ENCODE data around the gene C1R. TPM values are rescaled to one million over a fixed set of nuclear protein-coding genes. Genes with fewer than 3 reads are reported as not detected.

The C1R gene
- 28.8 to 47.1 TPM (median 29.1 TPM) in 5 replicates for total RNA-seq (2022; extraction: Qiagen RNA extraction)

GRCh38 chr12:7092229-7092985 is at the start of gene C1R:
Gene C1R (minus strand): TSS chr12:7092445. CDS start chr12:7092388, 57 bp downstream.

GRCh38 chr12:7129872-7130691 is 37.8 kb upstream of the C1R start, which contains the start of gene CLSTN3:
Gene CLSTN3 (plus strand): TSS chr12:7130371. CDS start chr12:7130649, 278 bp downstream.

DNA sequence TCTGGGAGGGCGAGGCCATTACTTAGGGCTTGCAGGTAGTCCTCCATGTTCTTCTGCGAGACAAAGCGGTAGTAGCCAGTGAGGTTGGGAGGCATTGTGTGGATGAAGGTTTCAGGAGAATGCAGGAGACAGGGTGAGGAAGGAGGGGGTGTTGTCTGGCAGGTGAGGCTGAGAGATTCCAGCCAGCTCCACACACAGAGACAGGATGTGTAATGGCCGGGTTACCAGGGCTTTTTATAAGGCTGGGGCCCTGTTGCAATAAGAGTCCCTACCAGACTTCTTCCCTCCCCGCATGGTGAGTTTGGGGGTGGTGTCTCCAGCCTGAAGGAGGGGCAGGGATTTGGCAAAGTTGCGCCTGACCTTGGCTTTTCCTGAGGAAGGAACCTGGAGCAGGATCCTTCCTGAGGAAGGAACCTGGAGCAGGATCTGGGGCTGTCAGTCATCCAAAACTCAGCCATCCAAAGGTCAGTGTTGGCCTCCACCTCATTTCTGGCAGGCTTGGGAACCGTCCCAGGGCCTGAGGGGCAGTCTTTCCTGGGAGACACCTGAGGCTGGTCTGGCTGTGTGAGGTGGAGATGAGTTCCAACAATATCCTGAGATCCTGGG is 36.5 kb upstream of the C1R start, which contains the start of gene RBP5:
Gene RBP5 (minus strand): TSS at position 209 of the 606 bp plus-strand sequence. CDS start 114 bp downstream, at position 95.

DNA sequence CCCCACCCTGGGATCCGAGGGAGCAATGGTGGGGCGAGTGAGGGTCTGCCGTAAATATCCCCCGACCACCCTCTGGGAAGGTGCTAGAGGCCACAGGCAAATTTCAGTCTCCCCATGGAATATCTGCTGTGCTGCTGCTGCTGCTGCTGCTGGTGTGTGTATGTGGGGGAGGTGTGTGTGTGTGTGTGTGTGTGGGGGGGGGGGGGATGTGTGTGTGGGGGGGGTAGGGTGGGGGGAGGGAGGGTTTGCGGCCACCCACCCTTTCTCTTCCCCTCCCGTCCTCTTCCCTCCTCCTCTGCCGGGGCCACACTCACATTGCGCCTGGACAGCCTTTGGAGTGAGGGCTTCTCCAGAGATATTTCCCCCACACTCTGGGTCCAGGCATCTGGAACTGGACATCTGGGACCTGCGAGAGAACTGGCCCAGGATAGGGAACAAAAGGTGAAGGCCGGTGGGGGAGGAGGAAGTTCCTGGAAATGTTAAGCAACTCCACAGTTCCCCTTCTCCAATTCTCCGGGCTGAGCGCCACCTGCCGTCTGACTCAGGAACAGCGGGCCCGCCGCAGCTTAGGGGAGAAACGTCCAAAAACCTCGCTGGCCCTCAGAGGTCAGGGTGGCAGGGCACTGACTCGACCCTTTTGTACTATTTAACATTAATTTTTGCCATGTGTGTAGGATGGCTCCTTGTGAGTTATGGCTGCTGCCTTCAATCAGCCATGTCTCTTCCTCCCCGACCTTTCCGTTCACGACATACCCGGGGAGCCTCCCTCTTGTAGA is 16.7 kb upstream of the C1R start, which contains the start of gene C1RL:
Gene C1RL (minus strand): TSS at position 419 of the 776 bp plus-strand sequence. CDS start 34 bp downstream, at position 385.

DNA sequence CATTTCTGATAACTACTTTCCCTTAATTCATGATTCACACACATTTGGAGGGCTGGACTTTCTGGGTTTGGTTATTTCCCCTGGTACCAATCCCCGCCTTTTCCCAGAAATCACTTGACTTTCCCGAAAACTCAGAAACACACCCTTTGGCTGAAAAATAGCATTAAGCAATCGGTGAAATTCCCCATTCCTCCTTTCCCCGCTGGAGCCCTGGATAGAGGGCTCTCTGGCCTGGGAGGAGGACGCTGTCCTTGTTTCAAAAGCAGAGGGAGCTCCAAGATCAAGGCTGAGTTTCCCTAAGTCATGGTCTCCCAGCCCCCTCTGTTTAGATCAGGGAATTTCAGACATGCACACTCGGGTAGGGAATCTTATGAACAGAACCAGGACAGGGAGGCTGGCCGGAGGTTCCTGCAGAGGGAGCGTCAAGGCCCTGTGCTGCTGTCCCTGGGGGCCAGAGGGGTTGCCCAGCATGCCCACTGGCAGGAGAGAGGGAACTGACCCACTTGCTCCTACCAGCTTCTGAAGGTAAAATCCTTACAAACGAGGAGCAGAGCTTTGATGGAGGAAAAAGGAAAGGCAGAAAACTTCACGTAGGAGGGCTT is 31.8 kb downstream of the C1R start, which contains the start of gene C1S:
Gene C1S (plus strand): TSS at position 366 of the 602 bp plus-strand sequence. CDS start 1,195 bp downstream, outside the sequence.

Other genes with a start within 250 kb of the C1R start
- 71.5 to 81.3 TPM (median 75.3 TPM) in 5 replicates for gene CDCA3, start 241.2 kb downstream of the C1R start, total RNA-seq (2022; extraction: Qiagen RNA extraction)
- 74.8 to 79.3 TPM (median 76.6 TPM) in 5 replicates for gene USP5, start 240.3 kb downstream of the C1R start, total RNA-seq (2022; extraction: Qiagen RNA extraction)
- 1,486 to 1,673 TPM (median 1,653 TPM) in 5 replicates for gene TPI1, start 224.9 kb downstream of the C1R start, total RNA-seq (2022; extraction: Qiagen RNA extraction)
- gene SPSB2, start 219.1 kb downstream of the C1R start, total RNA-seq (2022; extraction: Qiagen RNA extraction), result 23.1 to 34.6 TPM (median 32.3 TPM) in 5 replicates
- 16.4 to 19.0 TPM (median 18.3 TPM) in 5 replicates for gene LRRC23, start 187.6 kb downstream of the C1R start, total RNA-seq (2022; extraction: Qiagen RNA extraction)
- 35.9 to 40.2 TPM (median 37.3 TPM) in 5 replicates for gene ENO2, start 177.9 kb downstream of the C1R start, total RNA-seq (2022; extraction: Qiagen RNA extraction)
- 48.7 to 75.7 TPM (median 72.9 TPM) in 5 replicates for gene ATN1, start 164.5 kb downstream of the C1R start, total RNA-seq (2022; extraction: Qiagen RNA extraction)
- gene RNU7-1, start 148.6 kb downstream of the C1R start, total RNA-seq (2022; extraction: Qiagen RNA extraction), result not detected in 5 replicates
- 275 to 319 TPM (median 310 TPM) in 5 replicates for gene C12orf57, start 148.4 kb downstream of the C1R start, total RNA-seq (2022; extraction: Qiagen RNA extraction)
- 7.9 to 13.5 TPM (median 11.7 TPM) in 5 replicates for gene PTPN6, start 141.1 kb downstream of the C1R start, total RNA-seq (2022; extraction: Qiagen RNA extraction)
- gene PHB2, start 121.8 kb downstream of the C1R start, total RNA-seq (2022; extraction: Qiagen RNA extraction), result 289 to 333 TPM (median 326 TPM) in 5 replicates
- 56.9 to 66.4 TPM (median 62.2 TPM) in 5 replicates for gene EMG1, start 121.5 kb downstream of the C1R start, total RNA-seq (2022; extraction: Qiagen RNA extraction)
- gene LPCAT3, start 74.0 kb downstream of the C1R start, total RNA-seq (2022; extraction: Qiagen RNA extraction), result 25.5 to 29.9 TPM (median 29.1 TPM) in 5 replicates
- 38.3 to 56.5 TPM (median 44.5 TPM) in 5 replicates for gene C1S, start 31.7 kb downstream of the C1R start, total RNA-seq (2022; extraction: Qiagen RNA extraction)
- 11.1 to 15.7 TPM (median 12.2 TPM) in 5 replicates for gene C1RL, start 16.8 kb upstream of the C1R start, total RNA-seq (2022; extraction: Qiagen RNA extraction)
- gene RBP5, start 36.4 kb upstream of the C1R start, total RNA-seq (2022; extraction: Qiagen RNA extraction), result 0.52 TPM in 1 of 5 replicates, not detected in the others
- gene CLSTN3, start 37.9 kb upstream of the C1R start, total RNA-seq (2022; extraction: Qiagen RNA extraction), result 11.3 to 20.0 TPM (median 16.0 TPM) in 5 replicates
- gene PEX5, start 97.2 kb upstream of the C1R start, total RNA-seq (2022; extraction: Qiagen RNA extraction), result 23.8 to 30.4 TPM (median 29.5 TPM) in 5 replicates
- gene ACSM4, start 211.6 kb upstream of the C1R start, total RNA-seq (2022; extraction: Qiagen RNA extraction), result not detected in 5 replicates